ENCODE measurements around the gene HSFX4. TPM values are rescaled to one million over a fixed set of nuclear protein-coding genes. Genes with fewer than 3 reads are reported as not detected.
A peak's percentile ranks its signal among the peaks of the same experiment; 100 is the strongest.
"Not testable (repeated sequence)": the region's sequence is repeated elsewhere in the genome, so short reads cannot be mapped to it uniquely, and the experiment has no call there.

The HSFX4 gene
- total RNA-seq, 4 donors from 2014 or later: not detected

GRCh38 chrX:149939655-149939904, 10.2 kb downstream of the HSFX4 start:
- DNase-seq: no peak
- no peak for TF ChIP-seq CTCF (IDR thresholded peaks at IDR 0.05)
- no peak for TF ChIP-seq POLR2A (IDR thresholded peaks at IDR 0.05)
- no peaks in the 10 kb centered on the region for H3K36me3 ChIP-seq

GRCh38 chrX:149939905-149940673, 10.7 kb downstream of the HSFX4 start:
- Histone ChIP-seq H3K4me3 (peak overlapping the region; percentile 50 to 80 (median 58)), H3K27ac (peak overlapping the region; percentile 88 to 98 (median 94)), H3K27me3 (no peaks in the 10 kb centered on the region), H3K36me3 (no peaks in the 10 kb centered on the region), H3K4me1 (peaks cover 0 to 4% (median 0%) of the 10 kb centered on the region in 4 donors), H3K9me3 (no peaks in the 10 kb centered on the region)
- TF ChIP-seq CTCF (IDR thresholded peaks at IDR 0.05): no peak
- peak; percentile 48 to 60 for TF ChIP-seq POLR2A (IDR thresholded peaks at IDR 0.05)
- DNase-seq: peak; percentile 92 to 97 (median 93)

More at GRCh38 chrX:149939655-149939904, 10.2 kb downstream of the HSFX4 start:
- peak overlapping the region; percentile 88 to 98 (median 94) for H3K27ac ChIP-seq
- no peaks in the 10 kb centered on the region for H3K27me3 ChIP-seq
- peak overlapping the region; percentile 50 to 80 (median 58) for H3K4me3 ChIP-seq
- H3K9me3 ChIP-seq: no peaks in the 10 kb centered on the region
- H3K4me1 ChIP-seq: peaks cover 0 to 4% (median 0%) of the 10 kb centered on the region in 4 donors

GRCh38 chrX:149940674-149941024, 11.3 kb downstream of the HSFX4 start:
- H3K36me3 ChIP-seq, H3K4me3 ChIP-seq, H3K27me3 ChIP-seq, DNase-seq, H3K9me3 ChIP-seq, H3K4me1 ChIP-seq: not testable (repeated sequence)
- H3K27ac ChIP-seq: peak overlapping the region in 3 of 4 donors; percentile 22 to 98 (median 90)
- peak in 5 of 6 experiments; percentile 33 to 63 (median 53) for TF ChIP-seq CTCF (IDR thresholded peaks at IDR 0.05)

GRCh38 chrX:149945087-149945670, 15.8 kb downstream of the HSFX4 start:
- H3K27me3 ChIP-seq, H3K4me1 ChIP-seq, H3K4me3 ChIP-seq, DNase-seq, H3K27ac ChIP-seq, H3K9me3 ChIP-seq, H3K36me3 ChIP-seq: not testable (repeated sequence)

- H3K4me1 ChIP-seq: not testable (repeated sequence)
Observed at GRCh38 chrX:149945820-149946219, 16.4 kb downstream of the HSFX4 start.

GRCh38 chrX:149946932-149947331, 17.6 kb downstream of the HSFX4 start:
- H3K27ac ChIP-seq, H3K4me3 ChIP-seq, H3K27me3 ChIP-seq, H3K9me3 ChIP-seq, H3K36me3 ChIP-seq, H3K4me1 ChIP-seq, DNase-seq: not testable (repeated sequence)

More at GRCh38 chrX:149945820-149946219, 16.4 kb downstream of the HSFX4 start:
- H3K36me3 ChIP-seq, H3K9me3 ChIP-seq, H3K27ac ChIP-seq, H3K4me3 ChIP-seq, H3K27me3 ChIP-seq, DNase-seq: not testable (repeated sequence)

GRCh38 chrX:149948016-149948415, 18.6 kb downstream of the HSFX4 start:
- TF ChIP-seq POLR2A (IDR thresholded peaks at IDR 0.05): no peak
- TF ChIP-seq CTCF (IDR thresholded peaks at IDR 0.05): no peak
- no peak overlapping the region for H3K4me3 ChIP-seq
- DNase-seq: no peak

More at GRCh38 chrX:149948016-149948415, 18.6 kb downstream of the HSFX4 start:
- Histone ChIP-seq H3K27ac (no peak overlapping the region), H3K9me3 (no peaks in the 10 kb centered on the region), H3K27me3 (no peaks in the 10 kb centered on the region), H3K4me1 (no peaks in the 10 kb centered on the region), H3K36me3 (no peaks in the 10 kb centered on the region)
